ENCODE data around the gene RPL7L1.

- no peak for TF ChIP-seq POLR2A (IDR thresholded peaks at IDR 0.05; ENCODE audit: low read depth, low read length)
- TF ChIP-seq, protein P1, sequence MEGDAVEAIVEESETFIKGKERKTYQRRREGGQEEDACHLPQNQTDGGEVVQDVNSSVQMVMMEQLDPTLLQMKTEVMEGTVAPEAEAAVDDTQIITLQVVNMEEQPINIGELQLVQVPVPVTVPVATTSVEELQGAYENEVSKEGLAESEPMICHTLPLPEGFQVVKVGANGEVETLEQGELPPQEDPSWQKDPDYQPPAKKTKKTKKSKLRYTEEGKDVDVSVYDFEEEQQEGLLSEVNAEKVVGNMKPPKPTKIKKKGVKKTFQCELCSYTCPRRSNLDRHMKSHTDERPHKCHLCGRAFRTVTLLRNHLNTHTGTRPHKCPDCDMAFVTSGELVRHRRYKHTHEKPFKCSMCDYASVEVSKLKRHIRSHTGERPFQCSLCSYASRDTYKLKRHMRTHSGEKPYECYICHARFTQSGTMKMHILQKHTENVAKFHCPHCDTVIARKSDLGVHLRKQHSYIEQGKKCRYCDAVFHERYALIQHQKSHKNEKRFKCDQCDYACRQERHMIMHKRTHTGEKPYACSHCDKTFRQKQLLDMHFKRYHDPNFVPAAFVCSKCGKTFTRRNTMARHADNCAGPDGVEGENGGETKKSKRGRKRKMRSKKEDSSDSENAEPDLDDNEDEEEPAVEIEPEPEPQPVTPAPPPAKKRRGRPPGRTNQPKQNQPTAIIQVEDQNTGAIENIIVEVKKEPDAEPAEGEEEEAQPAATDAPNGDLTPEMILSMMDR (conservative IDR thresholded peaks at IDR 0.05; ENCODE audit: low read depth, low read length), result peak; percentile 84
- no peak for TF ChIP-seq RFX5 (IDR thresholded peaks at IDR 0.05; ENCODE audit: low read depth, low read length)
- TF ChIP-seq, protein P2, sequence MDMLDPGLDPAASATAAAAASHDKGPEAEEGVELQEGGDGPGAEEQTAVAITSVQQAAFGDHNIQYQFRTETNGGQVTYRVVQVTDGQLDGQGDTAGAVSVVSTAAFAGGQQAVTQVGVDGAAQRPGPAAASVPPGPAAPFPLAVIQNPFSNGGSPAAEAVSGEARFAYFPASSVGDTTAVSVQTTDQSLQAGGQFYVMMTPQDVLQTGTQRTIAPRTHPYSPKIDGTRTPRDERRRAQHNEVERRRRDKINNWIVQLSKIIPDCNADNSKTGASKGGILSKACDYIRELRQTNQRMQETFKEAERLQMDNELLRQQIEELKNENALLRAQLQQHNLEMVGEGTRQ (IDR thresholded peaks at IDR 0.05; ENCODE audit: low read depth, low read length), result no peak
- no peak for TF ChIP-seq MXI1 (IDR thresholded peaks at IDR 0.05; ENCODE audit: borderline replicate concordance, low read depth, low read length)
- TF ChIP-seq RAD21 (IDR thresholded peaks at IDR 0.05; ENCODE audit: low read length), result peak; percentile 94
- TF ChIP-seq NFE2L2 (IDR thresholded peaks at IDR 0.05; ENCODE audit: low read depth, low read length), result no peak
- no peak for TF ChIP-seq CEBPB (IDR thresholded peaks at IDR 0.05; ENCODE audit: low read depth, low read length)
- peak; percentile 73 for TF ChIP-seq SMC3 (IDR thresholded peaks at IDR 0.05; ENCODE audit: low read depth, low read length)
- no peak for TF ChIP-seq MAZ (IDR thresholded peaks at IDR 0.05; ENCODE audit: borderline replicate concordance, low read depth, low read length)
- TF ChIP-seq MAFK (IDR thresholded peaks at IDR 0.05; ENCODE audit: low read depth, low read length), result no peak
- no peak for TF ChIP-seq BHLHE40 (IDR thresholded peaks at IDR 0.05; ENCODE audit: low read depth, low read length)
- no peak for TF ChIP-seq FOS (IDR thresholded peaks at IDR 0.05; ENCODE audit: low read depth, low read length)
- no peak for TF ChIP-seq RCOR1 (IDR thresholded peaks at IDR 0.05; ENCODE audit: insufficient replicate concordance, low read length)
These were observed 22.1 kb downstream of the RPL7L1 start for GRCh38 chr6:42901538-42901957.
